ENCODE data around the gene AGO3. TPM values are rescaled to one million over a fixed set of nuclear protein-coding genes. Genes with fewer than 3 reads are reported as not detected.

The AGO3 gene
- total RNA-seq, 1 experiment from 2014 or later = 15.7 TPM

DNA sequence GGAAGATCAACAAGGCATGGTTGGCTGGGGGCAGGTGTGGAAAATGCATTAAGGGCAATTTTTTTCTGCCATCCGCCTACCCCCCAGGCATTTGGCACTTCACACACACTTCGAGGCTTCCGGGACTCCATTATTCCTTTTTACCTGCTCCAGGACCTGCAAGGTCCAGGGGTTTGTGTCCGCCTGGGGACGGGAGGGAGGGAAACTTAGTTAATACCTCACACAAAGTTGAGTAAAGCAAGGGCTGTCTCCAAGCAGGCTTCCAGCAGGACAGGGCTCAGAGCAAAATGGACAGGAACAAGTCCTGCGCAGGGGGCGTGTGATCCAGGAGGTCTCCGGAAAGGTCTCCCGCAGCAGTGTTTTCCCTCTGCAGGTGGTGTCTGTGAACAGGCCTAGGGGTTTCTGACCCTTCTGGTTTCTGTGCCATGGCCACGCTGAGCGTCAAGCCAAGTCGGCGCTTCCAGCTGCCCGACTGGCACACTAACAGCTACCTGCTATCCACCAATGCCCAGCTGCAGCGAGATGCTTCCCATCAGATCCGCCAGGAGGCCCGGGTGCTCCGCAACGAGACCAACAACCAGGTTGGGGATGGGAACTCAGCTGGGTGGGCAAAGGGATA is 153.7 kb downstream of the AGO3 start:
- Histone ChIP-seq H3K4me1 (replicated peaks) (peaks cover 7% of the 10 kb centered on the region), H3K4me3 (no peak overlapping the region), H3K27me3 (replicated peaks) (no peaks in the 10 kb centered on the region; the same call in 1 of the 2 replicates), H3K9me3 (replicated peaks) (no peaks in the 10 kb centered on the region), H3K27ac (no peak overlapping the region), H3K36me3 (peaks cover 11% of the 10 kb centered on the region)
- DNase-seq (ENCODE audit: low read depth in 1 of 2, low spot score in 2 of 2) = no peak

DNA sequence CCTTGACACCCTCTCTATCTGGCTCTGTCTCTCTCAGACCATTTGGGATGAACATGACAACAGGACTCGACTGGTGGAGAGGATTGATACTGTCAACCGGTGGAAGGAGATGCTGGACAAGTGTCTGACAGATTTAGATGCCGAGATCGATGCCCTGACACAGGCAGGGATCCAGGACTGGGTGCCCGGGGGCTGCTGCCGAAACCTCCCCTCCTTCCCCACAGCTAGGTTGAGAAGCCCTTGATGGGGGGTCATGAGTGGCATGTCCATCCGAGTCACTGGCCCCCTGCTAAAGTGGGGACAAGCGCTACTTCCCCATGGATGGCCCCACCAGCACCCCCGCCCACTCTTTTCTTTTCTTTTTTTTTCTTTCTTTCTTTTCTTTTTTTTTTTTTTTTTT is 154.2 kb downstream of the AGO3 start:
- H3K36me3 ChIP-seq = peaks cover 13% of the 10 kb centered on the region
- no peak overlapping the region for H3K27ac ChIP-seq
- no peaks in the 10 kb centered on the region; the same call in 1 of the 2 replicates for H3K27me3 ChIP-seq (replicated peaks)
- peaks cover 8% of the 10 kb centered on the region for H3K4me1 ChIP-seq (replicated peaks)
- H3K9me3 ChIP-seq (replicated peaks) = no peaks in the 10 kb centered on the region
- no peak overlapping the region for H3K4me3 ChIP-seq
- no peak for DNase-seq (ENCODE audit: low read depth in 1 of 2, low spot score in 2 of 2)

DNA sequence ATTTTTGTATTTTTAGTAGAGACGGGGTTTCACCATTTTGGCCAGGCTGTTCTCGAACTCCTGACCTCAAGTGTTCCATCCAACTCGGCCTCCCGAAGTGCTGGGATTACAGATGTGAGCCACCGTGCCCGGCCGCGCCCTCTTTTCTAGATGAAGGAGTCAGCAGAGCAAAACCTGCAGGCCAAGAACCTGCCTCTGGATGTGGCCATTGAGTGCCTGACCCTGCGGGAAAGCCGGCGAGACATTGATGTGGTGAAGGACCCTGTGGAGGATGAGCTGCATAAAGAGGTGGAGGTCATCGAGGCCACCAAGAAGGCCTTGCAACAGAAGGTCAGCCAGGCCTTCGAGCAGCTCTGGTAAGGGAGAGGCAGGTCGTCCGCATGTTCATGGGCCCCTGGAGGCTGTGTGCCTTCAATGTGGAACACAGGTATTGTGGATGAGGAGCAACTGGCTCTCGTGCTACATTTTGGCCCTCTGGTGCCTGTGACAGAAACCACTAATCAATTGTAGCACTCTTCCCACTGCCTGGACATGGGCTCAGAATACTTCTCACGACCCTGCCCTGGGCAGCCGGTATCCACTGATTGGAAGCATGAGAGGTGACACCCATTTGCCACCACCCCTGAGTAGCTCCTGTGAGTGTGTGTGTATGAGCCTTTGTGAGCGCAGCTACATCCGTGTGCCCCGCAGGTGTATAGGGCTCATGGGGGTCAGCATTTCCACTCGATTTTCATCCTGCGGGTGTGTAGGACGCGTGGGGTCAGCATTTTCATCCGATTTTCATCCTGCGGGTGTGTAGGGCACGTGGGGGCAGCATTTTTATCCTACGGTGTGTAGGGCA is 155.0 kb downstream of the AGO3 start:
- Histone ChIP-seq H3K4me3 (no peak overlapping the region), H3K27ac (no peak overlapping the region), H3K27me3 (replicated peaks) (no peaks in the 10 kb centered on the region; the same call in 1 of the 2 replicates), H3K9me3 (replicated peaks) (no peaks in the 10 kb centered on the region), H3K36me3 (peaks cover 17% of the 10 kb centered on the region), H3K4me1 (replicated peaks) (peaks cover 8% of the 10 kb centered on the region)
- no peak for DNase-seq (ENCODE audit: low read depth in 1 of 2, low spot score in 2 of 2)

DNA sequence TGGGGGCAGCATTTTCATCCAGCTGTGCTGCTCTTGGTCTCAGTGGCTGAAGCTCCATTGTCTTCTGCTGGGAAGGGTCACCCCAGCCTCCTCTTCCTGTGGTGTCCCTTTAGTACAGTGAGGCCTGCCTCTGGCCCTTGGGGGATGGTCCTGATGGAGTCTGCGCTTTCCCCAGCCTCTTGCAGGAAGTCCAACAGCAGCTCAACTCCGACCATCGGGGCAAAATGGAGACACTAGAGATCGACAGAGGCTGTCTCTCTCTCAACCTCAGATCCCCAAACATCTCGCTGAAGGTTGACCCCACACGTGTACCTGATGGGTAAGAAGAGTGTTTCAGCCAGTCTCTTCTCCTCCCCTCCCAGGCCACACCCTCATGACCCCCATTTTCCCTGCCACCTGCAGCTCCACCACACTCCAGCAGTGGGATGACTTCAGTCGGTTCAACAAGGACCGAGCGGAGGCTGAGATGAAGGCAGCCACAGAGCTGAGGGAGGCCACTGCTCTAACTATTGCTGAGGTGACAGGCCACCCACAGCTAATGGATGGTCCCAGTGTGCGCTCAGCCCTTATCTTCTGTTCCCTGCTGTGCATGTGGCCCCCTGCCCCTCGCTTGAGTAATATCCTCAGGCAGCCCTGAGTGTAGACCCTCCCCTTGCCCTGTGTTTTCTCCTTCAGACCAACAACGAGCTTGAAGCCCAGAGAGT is 155.8 kb downstream of the AGO3 start:
- Histone ChIP-seq H3K27ac (no peak overlapping the region), H3K36me3 (peaks cover 25% of the 10 kb centered on the region), H3K4me1 (replicated peaks) (peaks cover 8% of the 10 kb centered on the region), H3K27me3 (replicated peaks) (no peaks in the 10 kb centered on the region; the same call in 1 of the 2 replicates), H3K9me3 (replicated peaks) (no peaks in the 10 kb centered on the region), H3K4me3 (no peak overlapping the region)
- DNase-seq (ENCODE audit: low read depth in 1 of 2, low spot score in 2 of 2) = no peak

DNA sequence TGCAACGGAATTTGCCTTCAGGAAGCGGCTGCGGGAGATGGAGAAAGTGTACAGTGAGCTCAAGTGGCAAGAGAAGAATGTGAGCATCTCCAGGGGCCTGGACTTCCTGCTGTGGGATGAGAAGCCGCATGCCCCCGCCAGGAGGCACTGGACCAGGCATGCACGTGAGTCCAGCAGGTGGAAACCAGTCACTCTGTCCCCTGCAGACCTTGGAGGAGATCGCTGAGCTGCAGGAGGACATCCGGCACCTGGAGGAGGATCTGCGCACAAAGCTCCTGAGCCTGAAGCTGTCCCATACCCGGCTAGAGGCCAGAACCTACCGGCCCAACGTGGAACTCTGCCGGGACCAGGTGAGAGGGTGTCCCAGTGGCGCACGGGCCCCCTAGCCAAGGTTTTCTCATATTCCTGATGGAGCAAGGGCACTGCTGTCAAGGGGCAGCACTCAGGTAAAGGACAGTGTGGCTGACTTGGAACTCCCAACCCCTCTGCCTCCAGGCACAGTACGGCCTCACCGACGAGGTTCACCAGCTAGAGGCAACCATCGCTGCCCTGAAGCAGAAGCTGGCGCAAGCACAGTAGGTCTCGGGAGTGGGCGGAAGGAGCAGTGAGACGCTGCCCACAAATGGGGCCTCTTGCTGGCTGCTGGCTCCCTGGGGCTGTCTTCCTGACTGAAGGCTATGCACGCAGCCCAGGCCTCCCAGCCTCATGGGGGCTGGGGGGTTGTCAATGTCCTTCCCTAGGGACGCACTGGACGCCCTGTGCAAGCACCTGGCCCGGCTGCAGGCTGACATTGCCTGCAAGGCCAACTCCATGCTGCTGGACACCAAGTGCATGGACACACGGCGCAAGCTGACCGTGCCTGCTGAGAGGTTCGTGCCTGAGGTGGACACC is 156.6 kb downstream of the AGO3 start:
- Histone ChIP-seq H3K9me3 (replicated peaks) (no peaks in the 10 kb centered on the region), H3K27ac (no peak overlapping the region), H3K36me3 (peaks cover 33% of the 10 kb centered on the region), H3K4me3 (no peak overlapping the region; the same call in 1 of the 2 replicates), H3K4me1 (replicated peaks) (peaks cover 8% of the 10 kb centered on the region), H3K27me3 (replicated peaks) (no peaks in the 10 kb centered on the region; the same call in 1 of the 2 replicates)
- DNase-seq (ENCODE audit: low read depth in 1 of 2, low spot score in 2 of 2) = no peak

DNA sequence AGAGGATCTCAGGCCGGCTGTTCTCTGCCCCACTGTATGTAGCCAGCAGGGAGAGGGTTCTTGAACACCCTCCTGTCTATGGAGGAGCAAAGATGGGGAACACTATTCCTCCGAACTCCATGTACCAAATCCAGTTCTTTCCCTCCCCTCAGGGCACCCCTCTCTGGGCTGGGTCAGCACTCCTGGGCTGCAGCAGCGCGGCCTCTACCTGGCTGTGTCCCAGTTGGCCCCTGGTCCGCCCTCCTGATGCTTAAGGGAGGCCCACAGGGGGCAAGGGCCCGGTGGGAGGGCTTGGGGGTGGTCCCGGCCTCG is 157.3 kb downstream of the AGO3 start:
- Histone ChIP-seq H3K4me1 (replicated peaks) (peaks cover 8% of the 10 kb centered on the region), H3K4me3 (peak overlapping the region; percentile 88), H3K27me3 (replicated peaks) (no peaks in the 10 kb centered on the region; the same call in 1 of the 2 replicates), H3K9me3 (replicated peaks) (no peaks in the 10 kb centered on the region), H3K27ac (peak overlapping the region; percentile 67), H3K36me3 (peaks cover 41% of the 10 kb centered on the region)
- DNase-seq (ENCODE audit: low read depth in 1 of 2, low spot score in 2 of 2) = no peak

DNA sequence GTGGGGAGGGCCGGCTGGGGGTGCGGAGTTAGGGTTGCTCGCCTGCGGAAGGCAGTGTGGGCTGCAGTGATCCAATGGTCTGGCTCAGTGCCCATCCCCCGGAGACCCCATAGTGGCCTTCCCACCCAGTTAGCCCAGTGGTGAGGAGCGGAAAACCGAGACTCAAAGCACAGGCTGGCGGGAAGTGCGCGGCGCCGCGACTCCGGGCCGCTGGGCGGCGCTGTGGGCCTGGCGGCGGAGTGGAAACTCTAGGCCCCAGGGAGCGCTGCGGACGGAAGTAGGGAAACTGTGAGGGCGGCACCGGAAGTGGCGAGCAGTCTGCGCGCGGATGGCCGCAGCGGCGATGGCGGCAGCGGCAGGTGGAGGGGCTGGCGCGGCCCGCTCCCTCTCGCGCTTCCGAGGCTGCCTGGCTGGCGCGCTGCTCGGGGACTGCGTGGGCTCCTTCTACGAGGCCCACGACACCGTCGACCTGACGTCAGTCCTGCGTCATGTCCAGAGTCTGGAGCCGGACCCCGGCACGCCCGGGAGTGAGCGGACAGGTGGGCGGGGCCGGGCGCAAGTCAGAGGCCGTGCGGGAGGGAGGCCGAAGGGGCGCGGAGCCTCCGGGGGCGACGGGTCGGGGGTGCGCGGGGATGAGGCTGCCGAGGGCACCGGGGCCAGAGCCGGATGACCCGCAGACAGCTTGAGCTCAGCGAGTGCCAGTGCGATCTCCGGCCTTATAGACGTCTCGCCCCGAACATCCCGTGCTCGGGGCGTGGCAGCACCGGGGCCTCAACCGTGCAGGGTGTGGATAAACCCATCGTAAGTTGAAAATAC is 157.9 kb downstream of the AGO3 start, which contains the start of gene ADPRS:
ADPRS (plus strand) TSS at position 316 of the 816 bp plus-strand sequence; CDS start at position 329, 13 bp downstream.
- H3K9me3 ChIP-seq (replicated peaks) = no peaks in the 10 kb centered on the region
- H3K4me1 ChIP-seq (replicated peaks) = peaks cover 8% of the 10 kb centered on the region
- H3K4me3 ChIP-seq = peak within 1 kb of the TSS; percentile 88
- peak within 1 kb of the TSS; percentile 67 for H3K27ac ChIP-seq
- peaks cover 46% of the 10 kb centered on the region for H3K36me3 ChIP-seq
- no peaks in the 10 kb centered on the region; the same call in 1 of the 2 replicates for H3K27me3 ChIP-seq (replicated peaks)
- peak; percentile 88 to 90 for DNase-seq (ENCODE audit: low read depth in 1 of 2, low spot score in 2 of 2)

DNA sequence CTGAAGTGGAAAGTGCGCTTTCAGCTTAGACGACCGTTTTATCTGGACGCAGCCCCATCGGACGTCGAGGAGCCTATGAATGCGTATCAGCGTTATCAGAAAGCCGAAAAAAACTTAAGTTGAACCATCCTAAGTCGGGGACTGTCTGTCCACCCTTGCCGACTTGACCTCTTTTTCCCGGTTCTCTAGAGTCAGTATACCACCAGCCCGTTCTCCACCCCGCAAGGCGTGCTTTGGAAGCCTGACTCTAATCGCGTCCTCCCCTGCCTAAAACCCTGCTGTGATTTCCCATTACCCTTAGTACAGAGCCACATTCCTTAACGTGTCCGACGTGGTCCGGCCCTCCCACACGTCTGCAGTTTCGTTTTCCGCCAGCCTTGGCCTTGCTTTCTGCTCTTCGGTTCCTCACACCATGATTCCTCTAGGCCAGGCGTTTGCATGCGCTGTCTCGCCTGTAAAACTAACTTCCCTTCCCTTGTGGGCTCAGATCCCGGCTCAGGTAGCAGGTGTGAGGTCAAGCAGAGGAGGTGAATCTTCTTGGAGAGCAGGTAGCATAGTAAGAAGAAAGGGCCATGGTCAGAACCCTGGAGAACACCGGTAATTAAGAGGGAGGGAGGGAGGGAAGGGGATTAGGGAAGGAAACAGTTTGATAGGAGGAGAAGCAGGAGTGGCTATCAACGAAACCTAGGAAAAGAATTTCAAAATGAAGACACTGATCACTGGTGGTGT is 158.7 kb downstream of the AGO3 start:
- Histone ChIP-seq H3K27ac (no peak overlapping the region), H3K4me1 (replicated peaks) (peaks cover 8% of the 10 kb centered on the region), H3K27me3 (replicated peaks) (no peaks in the 10 kb centered on the region), H3K36me3 (peaks cover 54% of the 10 kb centered on the region), H3K4me3 (peak overlapping the region; percentile 88), H3K9me3 (replicated peaks) (no peaks in the 10 kb centered on the region)
- DNase-seq (ENCODE audit: low read depth in 1 of 2, low spot score in 2 of 2) = peak in 1 of 2 experiments; percentile 24

DNA sequence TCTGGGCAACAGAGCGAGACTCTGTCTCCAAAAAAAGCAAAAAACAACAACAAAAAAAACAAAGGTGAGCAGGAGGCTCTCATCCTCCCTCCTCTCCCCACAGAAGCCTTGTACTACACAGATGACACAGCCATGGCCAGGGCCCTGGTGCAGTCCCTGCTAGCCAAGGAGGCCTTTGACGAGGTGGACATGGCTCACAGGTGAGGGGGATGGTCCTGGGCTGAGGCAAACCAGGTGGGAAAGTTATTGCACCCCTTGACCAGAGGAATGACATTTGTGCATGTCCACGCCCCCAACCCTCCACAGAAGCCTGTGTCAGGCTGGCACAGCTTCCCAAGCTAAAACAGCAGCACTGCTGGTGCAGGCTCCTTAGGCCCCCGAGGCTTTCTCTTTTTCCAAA is 160.2 kb downstream of the AGO3 start:
- H3K27me3 ChIP-seq (replicated peaks) = no peaks in the 10 kb centered on the region
- H3K9me3 ChIP-seq (replicated peaks) = no peaks in the 10 kb centered on the region
- peaks cover 8% of the 10 kb centered on the region for H3K4me1 ChIP-seq (replicated peaks)
- DNase-seq (ENCODE audit: low read depth in 1 of 2, low spot score in 2 of 2) = no peak
- no peak overlapping the region for H3K27ac ChIP-seq
- peaks cover 63% of the 10 kb centered on the region for H3K36me3 ChIP-seq
- no peak overlapping the region for H3K4me3 ChIP-seq

DNA sequence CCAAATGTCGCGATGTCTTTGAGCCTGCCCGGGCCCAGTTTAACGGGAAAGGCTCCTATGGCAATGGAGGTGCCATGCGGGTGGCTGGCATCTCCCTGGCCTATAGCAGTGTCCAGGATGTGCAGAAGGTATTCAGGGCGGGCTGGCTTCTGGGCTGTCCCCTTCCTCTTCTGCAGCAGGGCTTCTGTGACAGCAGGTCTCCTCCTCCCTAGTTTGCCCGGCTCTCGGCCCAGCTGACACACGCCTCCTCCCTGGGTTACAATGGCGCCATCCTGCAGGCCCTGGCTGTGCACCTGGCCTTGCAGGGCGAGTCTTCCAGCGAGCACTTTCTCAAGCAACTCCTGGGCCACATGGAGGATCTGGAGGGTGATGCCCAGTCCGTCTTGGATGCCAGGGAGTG is 160.8 kb downstream of the AGO3 start:
- DNase-seq (ENCODE audit: low read depth in 1 of 2, low spot score in 2 of 2) = no peak
- no peak overlapping the region for H3K4me3 ChIP-seq
- H3K9me3 ChIP-seq (replicated peaks) = no peaks in the 10 kb centered on the region
- H3K4me1 ChIP-seq (replicated peaks) = peaks cover 8% of the 10 kb centered on the region
- H3K27ac ChIP-seq = no peak overlapping the region
- H3K36me3 ChIP-seq = peaks cover 68% of the 10 kb centered on the region
- no peaks in the 10 kb centered on the region for H3K27me3 ChIP-seq (replicated peaks)

DNA sequence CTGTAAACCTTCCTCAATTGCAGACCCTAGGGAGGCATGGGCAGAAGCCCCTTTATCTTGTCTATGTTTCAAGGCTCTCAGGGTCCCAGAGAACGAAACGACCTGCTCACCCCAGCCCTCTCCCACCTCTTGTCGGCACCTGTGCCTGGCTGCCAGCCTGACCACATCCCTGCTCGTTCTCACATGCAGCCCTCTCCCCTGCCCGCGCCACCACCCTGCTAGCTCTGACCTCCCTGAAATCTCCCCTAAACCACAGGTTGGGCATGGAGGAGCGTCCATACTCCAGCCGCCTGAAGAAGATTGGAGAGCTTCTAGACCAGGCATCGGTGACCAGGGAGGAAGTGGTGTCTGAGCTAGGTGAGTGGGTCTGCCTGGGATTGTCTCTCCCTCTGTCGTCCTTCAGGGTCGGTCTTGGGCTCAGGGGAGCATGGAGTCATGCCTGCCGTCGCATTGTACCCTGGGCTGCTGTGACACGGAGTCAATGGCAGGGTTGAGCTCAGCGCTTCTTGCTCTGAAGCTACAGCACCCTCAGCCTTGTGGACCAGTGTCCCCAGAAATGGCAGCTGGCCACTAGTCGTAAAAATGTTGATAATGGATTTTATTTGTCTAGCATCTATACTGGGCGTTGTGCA is 161.4 kb downstream of the AGO3 start:
- H3K4me1 ChIP-seq (replicated peaks) = peaks cover 8% of the 10 kb centered on the region

DNA sequence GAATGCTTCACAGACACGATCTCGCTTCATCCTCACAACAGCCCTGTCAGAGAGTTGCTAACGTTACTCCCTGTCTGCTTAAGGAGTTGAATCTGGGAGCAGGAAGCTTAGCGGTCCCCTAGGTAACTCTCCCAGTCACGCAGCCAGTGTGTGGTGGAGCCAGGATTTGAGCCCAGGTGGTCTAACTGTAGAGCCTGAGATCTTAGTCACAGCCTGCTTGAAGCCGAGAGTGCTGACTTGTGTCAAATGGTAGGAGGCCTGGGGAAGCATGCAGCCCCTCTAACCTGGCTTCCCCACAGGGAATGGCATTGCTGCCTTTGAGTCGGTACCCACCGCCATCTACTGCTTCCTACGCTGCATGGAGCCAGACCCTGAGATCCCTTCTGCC is 161.9 kb downstream of the AGO3 start:
- DNase-seq (ENCODE audit: low read depth in 1 of 2, low spot score in 2 of 2) = no peak
- H3K4me3 ChIP-seq = no peak overlapping the region
- H3K36me3 ChIP-seq = peaks cover 71% of the 10 kb centered on the region
- H3K9me3 ChIP-seq (replicated peaks) = no peaks in the 10 kb centered on the region
- H3K4me1 ChIP-seq (replicated peaks) = peaks cover 8% of the 10 kb centered on the region
- no peaks in the 10 kb centered on the region for H3K27me3 ChIP-seq (replicated peaks)
- no peak overlapping the region for H3K27ac ChIP-seq

More for the DNA sequence above, 161.4 kb downstream of the AGO3 start:
- H3K36me3 ChIP-seq = peaks cover 71% of the 10 kb centered on the region
- no peak for DNase-seq (ENCODE audit: low read depth in 1 of 2, low spot score in 2 of 2)
- no peaks in the 10 kb centered on the region for H3K27me3 ChIP-seq (replicated peaks)
- H3K4me3 ChIP-seq = no peak overlapping the region
- no peak overlapping the region for H3K27ac ChIP-seq
- H3K9me3 ChIP-seq (replicated peaks) = no peaks in the 10 kb centered on the region
